Measurements from ENCODE around the gene GPR39.

The GPR39 gene

DNA sequence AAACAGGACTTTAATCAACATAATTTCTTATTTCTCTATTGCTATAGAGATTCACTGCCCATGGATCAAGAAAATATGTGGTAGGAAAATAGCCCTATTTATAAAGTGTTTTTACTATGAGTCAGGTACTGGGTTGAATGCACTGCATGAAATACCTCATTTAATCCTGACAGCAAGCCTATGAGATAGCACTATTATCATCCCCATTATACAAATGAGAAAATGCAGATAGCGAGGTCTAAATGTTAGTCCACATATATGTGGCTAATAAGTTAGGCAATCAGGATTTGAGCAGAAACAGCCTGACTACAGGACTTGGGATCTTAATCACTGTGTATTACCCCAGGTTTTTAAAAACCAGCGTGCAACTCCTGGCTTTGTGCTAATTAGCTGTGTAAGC, 261.9 kb downstream of the GPR39 start:
- no peak for DNase-seq

- DNase-seq: no peak
Measured at GRCh38 chr2:132680544-132680943, 263.9 kb downstream of the GPR39 start.

- DNase-seq: no peak
Measured at GRCh38 chr2:132681766-132682165, 265.2 kb downstream of the GPR39 start.

DNA sequence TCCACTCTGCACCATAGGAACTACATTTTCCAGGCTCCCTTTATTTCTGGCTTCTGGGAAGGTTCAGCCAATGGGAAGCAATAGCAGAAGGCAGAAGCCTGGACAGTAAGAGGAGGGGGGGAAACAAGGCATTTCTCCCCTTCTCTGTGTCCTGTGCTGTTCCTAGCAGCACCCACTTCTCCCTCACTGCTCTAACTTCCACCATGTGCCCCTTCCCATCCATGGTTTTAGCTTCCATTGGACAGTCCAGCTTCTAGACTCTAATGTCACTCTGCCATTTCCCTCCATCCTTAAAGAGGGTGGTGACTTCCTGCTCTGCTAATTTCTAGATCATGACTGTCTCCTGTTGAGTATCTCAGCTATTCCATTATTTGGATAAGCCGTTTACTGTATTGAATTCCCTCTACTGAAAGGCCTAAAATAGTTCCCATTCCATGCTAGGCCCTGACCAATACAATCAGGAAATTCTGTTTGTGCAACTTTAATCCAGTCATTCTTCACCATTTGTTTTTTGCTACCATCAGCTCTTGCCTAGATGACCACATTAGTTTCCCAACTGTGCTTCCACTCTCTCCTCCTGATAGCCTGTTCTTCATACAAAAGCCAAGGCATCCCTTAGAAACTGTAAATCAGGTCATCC, 274.2 kb downstream of the GPR39 start:
- no peak for DNase-seq

DNA sequence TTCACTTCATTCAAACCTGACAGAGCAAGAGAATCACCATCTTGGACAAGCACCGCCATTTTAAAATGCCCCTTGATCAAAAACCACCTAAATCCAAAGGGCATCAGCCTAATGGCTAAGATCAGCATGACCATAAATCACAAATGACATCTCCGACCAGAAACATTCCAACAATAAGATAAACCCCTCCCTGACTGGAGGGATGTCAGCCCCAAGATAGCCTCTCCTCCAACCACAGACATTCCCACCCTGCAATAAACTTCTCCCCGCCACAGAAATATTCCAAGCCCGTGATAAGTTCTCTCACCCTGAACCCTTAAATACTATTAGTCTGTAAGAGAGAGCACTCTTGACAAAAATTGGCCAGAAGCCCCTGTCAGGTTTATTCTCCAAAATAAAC, 275.0 kb downstream of the GPR39 start:
- DNase-seq: no peak

DNA sequence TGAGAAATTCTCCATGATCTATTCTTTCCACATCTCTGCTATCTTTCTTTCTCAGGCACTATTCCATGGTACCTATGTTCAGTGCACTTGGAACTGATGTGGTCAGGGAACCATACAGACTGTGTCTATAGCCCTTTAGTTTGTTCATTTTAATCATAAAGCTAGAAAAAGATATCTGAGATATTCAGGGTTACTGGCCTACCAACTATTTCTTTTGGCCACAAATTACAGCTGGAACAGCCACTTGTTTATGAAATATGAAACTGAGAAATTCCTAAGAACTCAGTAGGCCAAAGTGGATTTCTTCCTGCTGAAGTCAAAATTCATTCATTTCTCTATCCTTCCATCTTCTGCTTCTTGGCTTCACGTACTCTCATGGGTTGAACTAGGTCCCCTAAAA, 276.2 kb downstream of the GPR39 start:
- DNase-seq: no peak
